Stimulated activated CD8-positive, alpha-beta memory T cell treated with anti-CD3 and anti-CD28 coated beads, Interleukin-4, amount 100 ng/mL, for 4 hours (primary cell): ENCODE results near the gene RAPGEF4.
A peak's percentile ranks its signal among the peaks of the same experiment; 100 is the strongest.

Source experiments
- DNase-seq, 2 donors: peaks; one replicate each; pipeline ENCODE4 v3.0.0-alpha.2; 2020; ENCODE audit warnings: low read depth in 2 of 2, low spot score in 1 of 2

The RAPGEF4 gene

DNA sequence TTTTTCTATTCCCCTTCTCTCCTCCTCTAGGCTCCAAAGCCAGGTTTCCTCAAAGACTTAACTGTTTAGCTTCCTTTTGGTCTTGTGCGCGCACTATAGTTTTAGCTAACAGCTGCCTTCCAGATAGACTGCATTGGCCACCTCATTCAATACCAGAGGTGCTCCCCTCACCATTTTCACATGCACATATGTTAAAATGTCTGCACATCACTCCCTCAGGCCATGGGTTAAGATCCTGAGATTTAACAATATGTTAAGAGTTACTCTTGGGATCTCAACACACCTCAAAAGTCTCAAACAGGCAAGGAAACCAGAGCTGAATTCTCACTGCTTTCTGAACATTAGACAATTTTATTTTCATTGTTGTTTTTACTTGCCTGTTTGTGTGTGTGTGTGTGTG, 259.2 kb downstream of the RAPGEF4 start:
- no peak for DNase-seq

DNA sequence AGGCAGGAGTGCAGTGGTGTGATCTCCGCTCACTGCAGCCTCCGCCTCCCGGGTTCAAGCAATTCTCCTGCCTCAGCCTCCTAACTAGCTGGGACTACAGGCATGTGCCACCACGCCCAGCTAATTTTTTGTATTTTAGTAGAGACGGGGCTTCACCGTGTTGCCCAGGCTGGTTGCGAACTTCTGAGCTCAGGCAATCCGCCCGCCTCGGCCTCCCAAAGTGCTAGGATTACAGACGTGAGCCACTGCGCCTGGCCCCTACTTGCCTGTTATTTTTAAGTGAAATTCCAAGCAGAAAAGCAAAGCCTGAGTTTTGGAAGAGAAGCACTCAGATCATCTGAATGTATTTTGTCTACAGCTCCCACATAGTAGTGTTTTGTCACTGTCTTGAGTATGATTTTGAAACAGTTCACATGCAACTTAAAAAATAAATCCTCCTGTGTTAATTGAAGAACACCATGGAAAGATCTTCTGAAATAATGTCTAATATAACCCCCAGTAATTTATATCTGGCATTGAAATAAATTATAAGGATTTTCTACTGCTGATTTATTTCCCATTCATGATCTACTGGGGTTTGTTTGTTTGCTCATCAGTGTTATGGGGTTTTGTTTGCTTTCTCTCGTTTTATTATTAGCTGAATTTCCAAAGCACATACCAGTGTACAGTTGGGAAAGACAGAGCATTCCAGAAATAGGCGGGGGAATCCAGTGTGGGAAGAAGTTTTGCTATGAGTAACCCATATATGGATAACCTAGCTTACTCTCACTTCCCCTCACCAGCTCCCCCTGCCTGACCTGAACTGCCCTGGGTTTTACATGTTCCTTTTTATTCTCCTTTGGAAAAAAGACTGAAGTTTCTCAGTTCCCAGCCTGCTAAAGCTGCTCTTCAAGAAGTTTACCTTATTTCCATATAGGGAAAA, 259.9 kb downstream of the RAPGEF4 start:
- no peak for DNase-seq

- no peak for DNase-seq
These were observed 260.8 kb downstream of the RAPGEF4 start for GRCh38 chr2:172996387-172996961.

DNA sequence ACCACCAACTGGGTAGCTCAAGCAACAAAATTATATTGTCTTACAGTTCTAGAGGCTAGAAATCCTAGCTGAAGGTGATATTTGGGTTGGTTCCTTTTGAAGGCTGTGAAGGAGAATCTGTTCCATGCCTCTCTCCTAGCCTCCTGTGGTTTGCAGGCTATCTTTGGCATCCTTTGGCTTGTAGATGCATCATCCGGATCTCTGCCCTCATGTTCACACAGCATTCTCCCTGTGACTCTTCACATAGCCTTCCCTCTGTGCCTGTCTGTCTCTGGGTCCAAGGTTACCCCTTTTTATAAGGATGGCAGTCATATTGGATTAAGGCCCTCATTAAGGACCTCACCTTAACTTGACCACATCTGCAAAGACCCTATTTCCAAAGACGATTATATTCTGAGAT, 261.4 kb downstream of the RAPGEF4 start:
- DNase-seq, result no peak

GRCh38 chr2:172998547-172999272, 263.1 kb downstream of the RAPGEF4 start:
- DNase-seq, result no peak

GRCh38 chr2:172999641-173000386, 264.2 kb downstream of the RAPGEF4 start:
- DNase-seq, result no peak

GRCh38 chr2:173001664-173002604, 266.3 kb downstream of the RAPGEF4 start:
- DNase-seq, result no peak

DNA sequence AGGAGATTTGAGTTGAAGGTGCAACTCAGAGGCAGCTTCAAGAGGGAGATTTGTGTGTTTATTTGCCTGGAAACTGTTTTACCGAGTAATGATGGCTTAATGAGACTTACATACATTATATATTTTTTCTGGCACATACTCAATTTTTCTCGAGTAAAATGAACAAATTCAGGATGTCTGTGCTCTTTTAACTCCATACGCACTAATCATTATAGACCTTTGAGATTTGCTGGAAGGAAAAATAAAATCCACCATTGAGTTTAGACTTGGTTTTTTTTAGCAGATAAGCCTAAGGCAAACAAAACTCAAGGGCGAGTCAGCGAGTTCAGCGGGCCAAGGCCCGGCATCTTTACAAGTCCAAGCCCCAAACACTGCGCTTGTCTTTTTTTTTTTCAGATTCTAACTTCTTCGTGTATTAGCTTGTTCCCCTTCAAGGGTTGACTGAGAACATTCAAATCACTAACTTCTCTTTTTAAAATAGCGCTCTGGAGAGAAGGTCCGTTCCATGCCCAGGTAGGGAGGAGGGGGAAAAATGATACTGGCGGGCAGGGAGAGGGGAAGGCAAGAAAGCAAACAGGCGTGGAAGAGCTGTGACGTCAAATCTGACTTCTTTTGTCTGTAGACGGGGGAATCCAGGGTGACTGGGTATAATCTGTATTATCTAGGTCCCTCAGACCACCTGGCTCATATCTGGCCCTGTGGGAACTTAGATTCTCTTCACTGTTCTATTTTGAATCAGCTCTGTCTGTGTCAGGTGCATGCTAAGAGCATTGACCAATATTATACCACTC, 267.3 kb downstream of the RAPGEF4 start:
- no peak for DNase-seq

- DNase-seq, result no peak
These were observed 273.1 kb downstream of the RAPGEF4 start for GRCh38 chr2:173008786-173009185.

DNA sequence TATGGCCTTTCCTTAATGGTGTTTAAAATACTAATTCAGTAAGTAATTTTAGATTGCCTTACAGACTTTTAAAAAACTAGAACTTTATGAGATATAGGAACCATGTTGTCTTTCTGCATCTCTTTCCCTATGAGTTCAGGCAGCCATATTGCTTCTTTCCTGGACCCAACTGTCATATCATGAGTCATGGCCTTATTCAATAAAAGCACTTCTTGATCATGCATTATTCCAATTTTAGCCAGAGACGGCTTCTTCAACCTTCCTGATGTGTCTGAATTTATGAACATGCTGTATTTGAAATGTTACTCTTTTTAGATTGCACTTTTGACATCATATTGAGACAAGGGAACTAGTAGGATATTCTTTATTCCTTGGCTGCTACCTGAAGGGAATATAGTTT, 274.6 kb downstream of the RAPGEF4 start:
- DNase-seq, result no peak

GRCh38 chr2:173016451-173016850, 280.8 kb downstream of the RAPGEF4 start:
- DNase-seq, result no peak

DNA sequence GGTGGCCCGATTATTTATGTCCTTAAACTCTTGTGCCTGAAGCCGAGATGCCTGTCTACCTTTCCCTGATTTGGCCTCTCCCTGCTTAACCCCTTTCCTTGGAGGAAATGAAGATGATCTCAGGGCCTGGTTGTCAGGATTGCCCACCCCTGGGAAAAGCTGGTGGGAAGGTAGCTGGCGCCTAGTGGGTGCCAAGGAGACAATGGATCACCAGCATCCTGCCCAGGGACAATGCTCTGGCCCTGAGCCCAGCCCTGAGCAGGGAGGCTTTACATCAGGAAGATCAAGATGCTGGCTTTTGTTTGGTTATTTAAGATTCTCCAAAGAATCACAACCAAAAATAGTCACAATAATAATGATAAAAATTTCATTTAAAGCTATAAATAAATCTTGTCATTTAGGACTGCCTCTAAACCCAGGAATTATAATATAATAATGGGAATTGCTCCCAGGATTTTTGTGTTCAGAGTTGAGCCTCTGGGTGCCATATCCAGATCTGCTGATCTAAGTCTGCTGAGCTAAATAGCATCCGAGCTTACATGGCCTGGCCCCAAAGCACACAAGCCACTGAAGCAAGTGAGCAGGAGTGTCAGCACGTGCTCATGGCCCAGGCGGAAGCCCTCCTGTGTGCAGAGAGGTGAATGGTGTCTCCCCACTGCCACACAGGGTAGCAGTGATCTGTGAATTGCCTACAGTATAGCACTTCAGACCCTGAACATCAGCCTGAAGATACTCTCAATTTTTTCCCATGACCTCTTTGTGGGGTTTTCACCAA, 282.2 kb downstream of the RAPGEF4 start:
- DNase-seq, result no peak

DNA sequence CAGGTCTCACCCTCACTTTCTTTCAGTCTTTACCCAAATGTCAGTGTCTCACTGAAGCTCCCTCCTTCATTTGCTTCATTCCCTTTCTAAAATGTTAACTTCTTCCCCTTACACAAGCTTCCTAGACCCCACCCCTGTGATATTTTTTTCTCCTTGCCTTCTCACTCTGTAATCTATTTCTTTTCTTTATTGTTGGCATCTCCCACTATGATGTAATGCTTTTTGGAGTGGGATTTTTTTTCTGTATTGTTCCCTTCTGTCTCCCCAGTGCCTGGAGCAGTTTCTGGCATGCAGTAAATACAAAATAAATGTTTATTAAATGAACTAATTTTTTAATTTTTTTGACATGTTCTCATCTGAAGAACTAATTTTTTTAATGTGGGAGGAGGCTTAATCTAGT, 284.1 kb downstream of the RAPGEF4 start:
- DNase-seq, result no peak

DNA sequence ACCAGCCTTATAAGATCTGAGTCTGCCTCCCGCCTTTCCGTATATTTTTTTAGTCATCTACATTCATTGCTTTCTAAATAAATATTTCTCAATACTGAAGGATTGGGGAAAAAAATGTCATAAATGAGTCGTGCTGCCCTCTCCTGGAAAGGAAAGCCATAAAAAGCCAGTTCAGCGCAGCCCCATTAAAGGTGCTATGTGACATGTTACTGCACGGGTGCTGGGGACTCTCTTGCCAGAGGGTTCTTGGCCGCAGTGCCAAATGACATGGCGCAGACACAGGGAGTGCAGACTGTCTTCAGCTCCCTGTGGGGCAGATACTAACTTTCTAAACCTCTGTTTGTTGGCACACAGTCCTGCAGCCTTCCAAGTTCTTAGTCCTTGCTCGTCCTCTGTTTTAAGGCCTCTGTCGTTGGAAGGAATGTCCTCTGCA, 286.3 kb downstream of the RAPGEF4 start:
- DNase-seq, result no peak

GRCh38 chr2:173023718-173024117, 288.1 kb downstream of the RAPGEF4 start:
- no peak for DNase-seq

- DNase-seq, result no peak
These were observed 290.8 kb downstream of the RAPGEF4 start for GRCh38 chr2:173026479-173026878.

GRCh38 chr2:173027181-173028128, 291.8 kb downstream of the RAPGEF4 start:
- peak; percentile 41 to 61 for DNase-seq
